Superior temporal gyrus (tissue), 1 donor: ENCODE data around the gene ZNF318.

ENCODE experiments used
- DNase-seq: peaks from one replicate; pipeline ENCODE4 v3.0.0-alpha.2; 2016; ENCODE audit errors: extremely low spot score

The ZNF318 gene

DNA sequence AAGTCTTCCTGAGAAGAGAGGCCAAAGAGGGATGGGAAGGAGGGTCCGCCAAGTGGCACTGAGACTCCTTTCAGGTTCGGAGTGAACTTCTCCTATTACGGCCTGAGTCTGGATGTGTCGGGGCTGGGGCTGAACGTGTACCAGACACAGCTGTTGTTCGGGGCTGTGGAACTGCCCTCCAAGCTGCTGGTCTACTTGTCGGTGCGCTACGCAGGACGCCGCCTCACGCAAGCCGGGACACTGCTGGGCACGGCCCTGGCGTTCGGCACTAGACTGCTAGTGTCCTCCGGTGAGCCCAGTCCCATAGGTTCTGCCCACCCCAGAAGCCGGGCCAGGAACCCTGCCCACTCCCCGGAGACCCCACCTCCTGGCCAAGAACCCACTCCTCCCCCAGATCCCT lies 67.3 kb downstream of the ZNF318 start:
- DNase-seq, result no peak

GRCh38 chr6:43301081-43301870 lies 68.2 kb downstream of the ZNF318 start:
- no peak for DNase-seq

DNA sequence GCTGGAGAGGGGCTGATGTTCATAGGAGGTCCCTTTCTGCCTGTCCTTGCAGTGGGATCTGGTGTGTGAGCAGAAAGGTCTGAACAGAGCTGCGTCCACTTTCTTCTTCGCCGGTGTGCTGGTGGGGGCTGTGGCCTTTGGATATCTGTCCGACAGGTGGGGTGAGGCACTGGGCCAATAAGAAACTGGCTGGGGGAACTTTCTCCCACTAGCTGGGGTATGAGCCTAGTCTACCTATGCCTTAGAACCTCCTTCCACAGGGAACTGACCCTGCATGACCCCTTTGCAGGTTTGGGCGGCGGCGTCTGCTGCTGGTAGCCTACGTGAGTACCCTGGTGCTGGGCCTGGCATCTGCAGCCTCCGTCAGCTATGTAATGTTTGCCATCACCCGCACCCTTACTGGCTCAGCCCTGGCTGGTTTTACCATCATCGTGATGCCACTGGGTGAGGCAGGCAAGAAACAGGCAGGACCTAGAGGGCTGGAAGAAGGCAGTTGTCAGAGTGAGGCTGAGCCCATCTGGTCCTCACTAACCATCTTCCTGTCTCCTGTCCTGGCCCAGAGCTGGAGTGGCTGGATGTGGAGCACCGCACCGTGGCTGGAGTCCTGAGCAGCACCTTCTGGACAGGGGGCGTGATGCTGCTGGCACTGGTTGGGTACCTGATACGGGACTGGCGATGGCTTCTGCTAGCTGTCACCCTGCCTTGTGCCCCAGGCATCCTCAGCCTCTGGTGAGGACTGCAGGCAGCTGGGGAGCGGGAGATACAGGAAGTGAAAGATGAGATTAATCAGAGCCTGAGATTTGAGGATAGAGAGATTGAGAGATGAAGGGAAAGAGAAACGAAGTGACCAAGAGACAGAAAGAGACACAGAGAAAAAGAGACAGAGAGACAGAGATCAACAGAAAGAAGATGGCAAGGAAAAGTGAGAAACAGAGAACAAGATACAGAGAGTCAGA lies 69.8 kb downstream of the ZNF318 start:
- no peak for DNase-seq

- no peak for DNase-seq
Measured at GRCh38 chr6:43298565-43299337, 70.7 kb downstream of the ZNF318 start.

- no peak for DNase-seq
Measured at GRCh38 chr6:43297644-43298564, 71.5 kb downstream of the ZNF318 start, which contains the start of gene SLC22A7. Gene SLC22A7, plus strand, starts transcription at chr6:43298260. Its CDS starts 99 bp downstream, at chr6:43298359.

DNA sequence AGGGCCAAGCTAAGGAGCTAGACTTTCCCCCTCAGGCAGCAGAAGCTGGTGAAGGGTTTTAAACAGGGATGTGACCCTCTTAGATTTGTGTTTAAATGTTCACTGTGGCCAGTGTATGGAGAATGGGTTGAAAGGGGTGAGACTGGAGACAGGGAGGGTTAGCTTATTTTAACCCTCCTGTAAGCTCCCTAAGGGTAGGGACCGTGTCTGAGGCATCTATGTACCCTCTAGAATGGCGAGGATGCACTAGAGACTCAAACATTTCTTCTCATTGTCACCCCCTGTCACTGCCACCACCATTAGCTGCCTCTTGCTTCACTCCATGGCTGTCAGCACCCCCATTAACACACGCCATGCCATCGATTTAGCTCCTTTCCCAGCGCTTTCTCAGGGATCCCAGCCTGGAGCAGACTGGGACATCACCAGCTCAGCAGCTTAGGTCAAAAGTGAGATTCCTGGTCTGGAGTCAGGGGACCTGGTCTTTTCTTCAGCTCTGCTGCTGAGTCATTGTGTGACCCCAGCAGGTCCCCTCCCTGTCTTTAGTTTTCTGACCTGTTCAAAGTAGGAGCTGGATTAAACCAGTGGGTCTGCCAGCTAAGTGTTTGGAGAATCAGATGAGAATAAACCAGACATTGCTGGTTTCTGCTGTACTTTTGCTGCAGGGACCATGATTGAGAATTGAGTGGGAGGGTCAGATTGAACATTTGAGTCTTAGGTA lies 72.5 kb downstream of the ZNF318 start:
- no peak for DNase-seq

GRCh38 chr6:43295456-43295855 lies 74.0 kb downstream of the ZNF318 start:
- DNase-seq, result no peak

DNA sequence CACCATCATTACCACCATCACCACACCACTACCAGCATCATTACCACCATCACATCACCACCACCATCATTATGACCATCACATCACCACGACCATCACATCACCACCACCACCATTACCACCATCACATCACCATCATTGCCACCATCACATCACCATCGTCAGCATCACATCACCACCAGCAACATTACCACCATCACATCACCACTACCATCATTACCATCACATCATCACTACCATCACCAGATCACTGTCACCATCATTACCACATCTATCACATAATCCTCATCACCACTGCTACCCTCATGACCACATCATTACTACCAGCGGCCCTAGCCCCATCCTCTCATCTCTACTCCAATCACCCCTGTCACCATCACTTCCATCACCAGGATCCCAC lies 74.9 kb downstream of the ZNF318 start:
- DNase-seq, result no peak

DNA sequence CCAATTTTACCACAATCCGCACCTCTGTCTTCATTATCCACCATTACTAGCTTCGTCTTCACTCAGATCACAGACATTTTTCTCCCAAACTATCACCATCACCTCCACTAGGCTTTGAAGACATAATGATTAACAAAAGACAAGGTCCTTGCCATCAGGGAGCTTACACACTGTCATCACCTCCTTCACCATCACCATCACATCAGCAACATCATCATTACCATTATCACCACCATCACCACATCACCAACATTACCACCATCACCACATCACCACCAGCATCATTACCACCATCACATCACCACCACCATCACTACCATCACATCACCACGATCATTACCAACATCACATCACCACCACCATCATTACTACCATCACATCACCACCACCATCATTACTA lies 75.7 kb downstream of the ZNF318 start:
- no peak for DNase-seq

GRCh38 chr6:43292763-43293318 lies 76.6 kb downstream of the ZNF318 start:
- DNase-seq, result no peak

- DNase-seq, result no peak
Measured at GRCh38 chr6:43292341-43292740, 77.1 kb downstream of the ZNF318 start.

GRCh38 chr6:43291708-43292107 lies 77.7 kb downstream of the ZNF318 start:
- no peak for DNase-seq

DNA sequence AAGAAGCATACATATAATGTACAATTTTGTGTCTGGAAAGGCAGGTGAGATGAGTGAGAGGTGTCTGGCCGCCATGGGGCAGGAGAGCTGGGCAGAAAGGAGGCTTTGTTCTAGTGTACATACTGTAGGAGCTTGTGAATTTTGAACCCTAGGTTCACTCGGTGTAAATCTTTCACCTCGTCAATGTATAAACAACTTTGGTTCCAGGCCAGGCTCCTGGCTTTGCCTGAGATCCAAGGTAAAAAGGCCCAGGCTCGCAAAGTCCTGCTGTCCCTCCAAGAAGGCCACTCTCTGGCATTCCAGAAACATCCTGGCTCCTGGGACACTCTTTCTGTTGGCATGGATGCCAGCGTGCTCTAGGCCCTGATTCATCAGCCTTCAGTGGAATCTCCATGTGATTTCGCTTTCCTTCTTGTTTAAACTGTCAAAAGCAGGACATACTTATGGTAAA lies 78.5 kb downstream of the ZNF318 start:
- DNase-seq, result no peak

DNA sequence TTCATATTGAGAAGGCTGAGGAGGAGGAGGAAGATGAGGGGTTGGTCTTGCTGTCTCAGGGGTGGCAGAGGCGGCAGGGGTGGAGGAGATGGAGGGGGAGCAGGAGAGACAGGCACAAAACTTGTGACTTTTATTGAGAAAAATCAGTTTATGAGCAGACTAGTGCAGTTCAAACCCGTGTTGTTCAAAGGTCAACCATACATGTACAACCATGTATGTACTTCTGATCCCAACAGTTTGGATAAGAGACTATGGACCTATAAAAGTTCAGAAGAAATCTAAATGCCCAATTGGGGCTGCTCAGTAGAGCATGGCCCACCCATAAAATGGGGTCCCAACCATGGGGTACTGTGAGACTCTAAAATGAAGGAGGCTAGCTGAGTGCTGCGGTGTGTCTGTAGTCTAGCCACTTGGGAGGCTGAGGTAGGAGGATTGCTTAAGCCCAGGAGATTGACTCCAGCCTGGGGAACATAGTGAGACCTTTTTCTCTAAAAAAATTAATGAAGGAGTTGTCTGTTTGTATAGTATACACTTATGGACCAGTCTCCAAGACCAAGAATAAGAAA lies 79.0 kb downstream of the ZNF318 start:
- no peak for DNase-seq

DNA sequence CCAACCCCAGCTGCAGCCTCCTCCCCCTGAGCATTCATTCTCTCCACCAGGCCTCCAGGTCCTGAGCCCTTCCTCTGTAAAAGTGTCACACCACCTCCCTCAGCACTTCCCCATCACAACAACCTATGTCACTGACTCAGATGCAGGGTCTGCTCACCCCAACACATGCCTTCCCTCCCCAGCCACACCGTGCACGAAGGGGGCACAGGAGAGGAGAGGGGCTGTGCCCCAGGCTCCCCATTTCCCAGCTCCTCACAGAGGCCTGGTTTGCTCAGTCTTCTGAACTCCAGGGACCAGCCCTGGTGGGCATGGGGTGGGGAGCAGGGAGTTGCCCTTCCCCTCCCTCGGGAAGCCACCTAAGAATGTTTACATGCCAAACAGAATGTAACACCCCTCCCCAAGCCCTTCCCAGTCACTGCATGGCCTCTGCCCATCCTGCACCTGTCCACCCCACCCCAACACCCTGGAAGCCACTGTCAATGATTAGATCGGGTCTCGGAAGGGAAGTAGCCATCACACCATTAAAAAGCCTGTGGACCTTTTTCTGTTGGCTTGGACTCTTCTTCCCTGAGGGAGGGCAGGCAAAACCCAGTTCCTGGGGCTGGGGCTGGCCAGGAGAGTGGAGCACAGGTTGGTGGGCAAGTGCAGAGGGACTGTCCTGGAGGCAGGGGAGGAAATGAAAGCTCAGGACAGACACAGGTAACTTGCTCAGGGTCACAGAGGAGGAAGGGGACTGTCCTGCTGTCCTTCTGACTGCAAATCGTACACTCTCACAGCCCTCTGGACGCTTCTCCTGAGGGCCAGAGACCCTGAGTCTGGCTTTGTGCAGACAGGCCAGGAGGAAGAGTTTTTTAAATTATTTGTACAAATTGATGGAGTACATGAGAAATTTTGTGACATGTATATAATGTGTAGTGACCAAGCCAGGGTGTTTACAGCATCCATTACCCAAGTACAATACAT lies 81.4 kb downstream of the ZNF318 start:
- DNase-seq, result no peak

GRCh38 chr6:43286980-43287716 lies 82.3 kb downstream of the ZNF318 start:
- no peak for DNase-seq

DNA sequence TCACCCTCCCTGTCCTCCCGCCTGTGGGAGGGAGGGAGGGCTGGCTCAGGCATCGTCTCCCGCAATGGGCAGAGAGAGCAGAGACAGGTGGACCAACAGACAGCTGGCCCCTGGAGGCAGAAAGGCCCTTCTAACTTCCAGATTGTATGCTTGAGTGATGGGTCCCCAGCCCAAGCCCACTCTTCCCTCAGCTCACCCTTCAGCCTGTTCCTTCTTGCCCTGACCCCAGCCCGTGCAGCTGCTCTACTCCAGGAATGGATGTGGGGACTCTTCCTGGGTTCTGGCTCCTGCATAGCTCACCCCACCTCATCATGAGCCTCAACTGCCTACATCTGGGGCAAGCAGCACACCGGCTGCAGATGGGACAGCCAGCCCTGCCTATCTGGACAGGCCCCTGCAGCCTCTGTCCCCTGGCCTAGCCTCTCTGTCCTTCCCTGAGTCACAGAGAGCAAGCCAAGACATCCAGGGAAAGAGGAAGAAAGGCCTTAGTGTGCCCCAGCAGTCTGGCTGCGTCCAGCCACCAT lies 82.9 kb downstream of the ZNF318 start:
- DNase-seq, result no peak
